GM19099 (cell line): ENCODE measurements around the gene ZNF329.
A peak's percentile ranks its signal among the peaks of the same experiment; 100 is the strongest.

Experiments
- POLR2A ChIP-seq: IDR thresholded peaks from 3 replicates; pipeline ENCODE4 v1.6.1; 2011; ENCODE audit warnings: low read depth; ENCODE audit not compliant: insufficient read length; ENCODE audit errors: extremely low read depth

The ZNF329 gene

GRCh38 chr19:58150328-58150921 lies at the start of gene ZNF329:
Gene ZNF329 (minus strand): TSS chr19:58150789. CDS start chr19:58129503, 21,286 bp downstream.
- TF ChIP-seq POLR2A: peak; percentile 80

GRCh38 chr19:58196901-58197616 lies 46.5 kb upstream of the ZNF329 start:
- no peak for TF ChIP-seq POLR2A

- no peak for TF ChIP-seq POLR2A
Measured at GRCh38 chr19:58183817-58184215, 33.2 kb upstream of the ZNF329 start.

GRCh38 chr19:58182989-58183816 lies 32.6 kb upstream of the ZNF329 start, which contains the start of gene ZNF274:
Gene ZNF274 (plus strand): TSS chr19:58183061. CDS start chr19:58183966, 905 bp downstream.
- peak; percentile 92 for TF ChIP-seq POLR2A

- TF ChIP-seq POLR2A: no peak
Measured at GRCh38 chr19:58182577-58182988, 32.0 kb upstream of the ZNF329 start.

GRCh38 chr19:58181902-58182576 lies 31.4 kb upstream of the ZNF329 start:
- no peak for TF ChIP-seq POLR2A

GRCh38 chr19:58170860-58171259 lies 20.3 kb upstream of the ZNF329 start:
- TF ChIP-seq POLR2A: no peak

GRCh38 chr19:58166708-58167280 lies 16.2 kb upstream of the ZNF329 start:
- TF ChIP-seq POLR2A: no peak

GRCh38 chr19:58166268-58166667 lies 15.7 kb upstream of the ZNF329 start:
- TF ChIP-seq POLR2A: no peak

GRCh38 chr19:58157045-58157728 lies 6.6 kb upstream of the ZNF329 start:
- no peak for TF ChIP-seq POLR2A

- TF ChIP-seq POLR2A: peak; percentile 39
Measured at GRCh38 chr19:58154679-58155648, 4.4 kb upstream of the ZNF329 start.

- no peak for TF ChIP-seq POLR2A
Measured at GRCh38 chr19:58154287-58154678, 3.7 kb upstream of the ZNF329 start.

GRCh38 chr19:58153386-58153785 lies 2.8 kb upstream of the ZNF329 start:
- TF ChIP-seq POLR2A: no peak
